T-helper 1 cell treated with Interleukin-12 subunit alpha and Interleukin-12 subunit beta and Interleukin-4 antibody, amounts not matched to agents 30 μg/mL and 1 μg/mL, for 36 hours (primary cell): Measurements from ENCODE around the gene ADGB.
"Not testable (repeated sequence)": the region's sequence is repeated elsewhere in the genome, so short reads cannot be mapped to it uniquely, and the experiment has no call there.

ENCODE experiments used
- H3K27ac Mint-ChIP-seq: one replicate; pipeline ENCODE4 v1.8.0; 2021; ENCODE audit warnings: mild to moderate bottlenecking, mixed read lengths
- H3K27me3 Mint-ChIP-seq: one replicate; pipeline ENCODE4 v1.8.0; 2021; ENCODE audit warnings: low read depth, mixed read lengths
- H3K36me3 Mint-ChIP-seq: one replicate; pipeline ENCODE4 v1.8.0; 2021; ENCODE audit warnings: low read depth, mixed read lengths
- H3K4me1 Mint-ChIP-seq: one replicate; pipeline ENCODE4 v1.8.0; 2021; ENCODE audit warnings: low read depth, mixed read lengths
- H3K4me3 Mint-ChIP-seq: one replicate; pipeline ENCODE4 v1.8.0; 2021; ENCODE audit warnings: mild to moderate bottlenecking, moderate library complexity, mixed read lengths
- H3K9me3 Mint-ChIP-seq: one replicate; pipeline ENCODE4 v1.8.0; 2021; ENCODE audit warnings: mixed read lengths

ADGB gene

DNA sequence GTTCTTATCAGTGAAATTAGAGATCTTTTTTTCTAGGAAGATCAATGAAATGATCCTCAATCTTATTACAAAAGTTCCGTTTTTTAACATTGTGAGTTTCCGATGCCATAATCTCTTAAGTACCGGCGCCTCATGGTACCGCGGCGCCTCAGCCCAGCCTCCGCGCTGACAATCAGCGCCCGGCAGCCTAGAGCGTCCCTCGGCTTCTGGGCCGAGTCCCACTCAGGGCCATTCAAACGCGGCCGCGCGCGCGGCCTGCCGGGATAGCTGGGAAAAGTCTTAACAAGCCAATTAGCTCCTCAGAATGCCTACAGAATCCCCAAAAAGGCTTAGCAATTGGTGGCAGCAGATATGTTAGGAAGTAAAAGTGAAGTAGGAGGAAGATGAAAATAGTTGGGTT lies 204.8 kb downstream of the ADGB start:
- H3K9me3 Mint-ChIP-seq: no peaks in the 10 kb centered on the region
- H3K27ac Mint-ChIP-seq: no peak overlapping the region
- H3K4me3 Mint-ChIP-seq: no peak overlapping the region
- H3K27me3 Mint-ChIP-seq: peaks cover 8% of the 10 kb centered on the region
- H3K36me3 Mint-ChIP-seq: no peaks in the 10 kb centered on the region
- H3K4me1 Mint-ChIP-seq: peaks cover 2% of the 10 kb centered on the region

DNA sequence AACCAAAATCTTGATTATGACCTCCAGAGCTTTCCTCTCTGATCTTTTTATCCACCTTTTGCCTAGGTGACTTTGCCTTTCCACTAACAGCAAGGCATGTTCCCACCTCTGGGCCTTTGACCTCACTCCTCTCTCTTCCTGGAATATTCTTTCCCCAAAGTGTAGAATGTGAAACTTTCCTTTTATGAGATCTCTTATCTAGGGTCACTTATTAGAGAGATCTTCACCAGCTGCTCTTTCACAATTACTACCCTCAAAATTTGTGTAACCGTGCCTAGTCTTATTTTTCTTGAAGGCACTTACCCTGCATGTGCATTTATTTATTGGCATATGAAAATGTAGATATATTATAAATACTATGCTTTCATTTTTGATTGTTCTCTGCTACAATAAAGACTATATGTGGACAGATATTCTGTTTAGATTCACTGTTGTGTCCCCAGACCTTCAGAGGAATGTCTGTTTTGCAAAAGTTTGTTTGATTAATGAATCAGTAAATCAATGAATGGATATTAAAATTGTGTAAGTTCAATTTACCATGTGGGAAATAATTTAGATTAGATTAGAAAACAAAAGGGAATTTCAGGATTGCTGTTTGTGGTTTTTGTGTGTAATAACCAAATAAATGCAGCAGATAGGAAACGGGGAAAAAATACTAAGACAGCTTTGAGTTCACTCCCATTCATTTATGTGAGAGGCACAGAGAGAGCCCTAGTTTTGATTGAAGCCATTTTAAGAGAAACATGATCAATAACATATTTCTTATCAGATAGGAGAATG lies 207.0 kb downstream of the ADGB start:
- no peaks in the 10 kb centered on the region for H3K36me3 Mint-ChIP-seq
- no peaks in the 10 kb centered on the region for H3K9me3 Mint-ChIP-seq
- no peak overlapping the region for H3K27ac Mint-ChIP-seq
- peaks cover 8% of the 10 kb centered on the region for H3K27me3 Mint-ChIP-seq
- H3K4me1 Mint-ChIP-seq: peaks cover 2% of the 10 kb centered on the region
- no peak overlapping the region for H3K4me3 Mint-ChIP-seq

DNA sequence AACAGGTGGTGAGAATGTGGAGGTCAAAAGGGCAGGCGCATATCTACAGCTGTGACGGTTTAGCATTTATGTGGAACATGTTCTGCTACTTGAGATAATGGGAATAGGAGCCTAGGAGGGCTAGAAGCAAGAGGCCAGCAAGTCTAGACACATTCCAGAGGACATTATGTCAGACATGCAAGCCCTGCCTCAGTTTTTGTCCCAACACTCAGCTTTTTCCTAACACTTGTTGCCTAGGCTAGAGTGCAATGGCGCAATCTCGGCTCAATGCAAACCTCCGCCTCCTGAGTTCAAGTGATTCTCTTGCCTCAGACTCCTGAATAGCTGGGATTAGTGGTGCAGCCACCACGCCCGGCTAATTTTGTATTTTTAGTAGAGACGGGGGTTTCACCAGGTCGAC lies 210.2 kb downstream of the ADGB start:
- H3K27me3 Mint-ChIP-seq, H3K4me1 Mint-ChIP-seq, H3K9me3 Mint-ChIP-seq, H3K27ac Mint-ChIP-seq, H3K4me3 Mint-ChIP-seq, H3K36me3 Mint-ChIP-seq: not testable (repeated sequence)

DNA sequence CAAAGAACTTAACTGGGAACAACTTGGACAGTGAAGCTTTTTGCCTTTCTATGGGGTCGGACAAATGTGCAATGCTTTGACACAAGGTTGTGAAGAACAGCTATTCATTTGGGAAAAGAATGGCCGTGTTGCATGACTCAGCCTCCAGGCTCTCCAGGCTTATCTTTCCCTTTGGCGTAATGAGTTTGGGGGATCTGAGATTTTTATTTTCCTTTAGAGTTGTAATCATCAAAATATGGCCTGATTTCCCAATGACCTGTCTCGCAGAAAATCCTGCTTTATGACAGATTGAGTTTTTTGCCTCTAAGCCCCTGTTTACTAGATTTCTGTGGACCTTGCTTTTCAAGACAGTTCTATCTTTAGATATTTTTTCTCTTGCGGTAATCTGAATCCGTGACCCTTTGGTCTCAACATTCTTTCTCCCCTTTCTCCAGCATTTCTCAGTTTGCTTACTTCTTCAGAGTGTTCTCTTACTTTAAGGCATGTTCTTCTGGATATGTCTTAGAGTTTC lies 214.1 kb downstream of the ADGB start:
- not testable (repeated sequence) for H3K9me3 Mint-ChIP-seq, H3K4me1 Mint-ChIP-seq, H3K4me3 Mint-ChIP-seq, H3K27me3 Mint-ChIP-seq, H3K36me3 Mint-ChIP-seq, H3K27ac Mint-ChIP-seq

DNA sequence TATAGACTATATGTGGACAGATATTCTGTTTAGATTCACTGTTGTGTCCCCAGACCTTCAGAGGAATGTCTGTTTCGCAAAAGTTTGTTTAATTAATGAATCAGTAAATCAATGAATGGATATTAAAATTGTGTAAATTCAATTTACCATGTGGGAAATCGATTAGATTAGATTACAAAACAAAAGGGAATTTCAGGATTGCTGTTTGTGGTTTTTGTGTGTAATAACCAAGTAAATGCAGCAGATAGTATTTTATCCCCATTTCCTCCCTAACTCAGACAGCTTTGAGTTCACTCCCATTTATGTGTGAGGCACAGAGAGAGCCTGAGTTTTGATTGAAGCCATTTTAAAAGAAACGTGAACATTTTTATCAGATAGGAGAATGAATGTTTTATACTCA lies 214.8 kb downstream of the ADGB start:
- H3K27me3 Mint-ChIP-seq: no peaks in the 10 kb centered on the region
- H3K4me1 Mint-ChIP-seq: no peaks in the 10 kb centered on the region
- no peaks in the 10 kb centered on the region for H3K9me3 Mint-ChIP-seq
- H3K27ac Mint-ChIP-seq: no peak overlapping the region
- H3K36me3 Mint-ChIP-seq: no peaks in the 10 kb centered on the region
- H3K4me3 Mint-ChIP-seq: no peak overlapping the region

DNA sequence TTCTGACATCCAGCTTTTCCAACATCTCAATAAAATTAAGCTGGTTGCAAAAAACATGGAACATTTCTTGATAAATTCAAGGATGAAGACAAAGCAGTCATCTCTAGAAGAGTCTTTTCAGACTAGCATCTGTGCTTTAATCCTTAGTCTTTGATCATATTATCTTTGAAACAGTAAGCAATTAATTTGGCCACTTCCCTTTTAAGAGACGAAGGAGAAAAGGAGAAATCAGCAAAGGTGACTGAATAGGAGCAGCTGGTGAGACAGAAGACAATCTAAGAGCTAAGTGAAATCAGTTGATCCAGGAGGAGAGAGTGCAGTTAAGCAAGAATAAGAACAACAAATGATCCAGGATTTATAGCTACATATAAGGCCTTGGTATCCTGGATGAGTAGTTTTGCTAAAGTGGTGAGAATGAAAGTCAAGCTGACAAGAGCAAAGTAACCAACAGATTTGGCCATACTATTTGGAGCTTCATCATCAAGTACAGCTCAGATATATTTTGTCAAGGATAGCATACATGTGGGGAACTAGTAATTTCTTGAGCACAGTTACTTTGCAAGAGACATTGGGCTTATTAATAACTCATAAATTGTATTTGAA lies 215.5 kb downstream of the ADGB start:
- Mint-ChIP-seq H3K9me3 (no peaks in the 10 kb centered on the region), H3K4me3 (no peak overlapping the region), H3K27ac (no peak overlapping the region), H3K27me3 (no peaks in the 10 kb centered on the region), H3K36me3 (no peaks in the 10 kb centered on the region), H3K4me1 (no peaks in the 10 kb centered on the region)

DNA sequence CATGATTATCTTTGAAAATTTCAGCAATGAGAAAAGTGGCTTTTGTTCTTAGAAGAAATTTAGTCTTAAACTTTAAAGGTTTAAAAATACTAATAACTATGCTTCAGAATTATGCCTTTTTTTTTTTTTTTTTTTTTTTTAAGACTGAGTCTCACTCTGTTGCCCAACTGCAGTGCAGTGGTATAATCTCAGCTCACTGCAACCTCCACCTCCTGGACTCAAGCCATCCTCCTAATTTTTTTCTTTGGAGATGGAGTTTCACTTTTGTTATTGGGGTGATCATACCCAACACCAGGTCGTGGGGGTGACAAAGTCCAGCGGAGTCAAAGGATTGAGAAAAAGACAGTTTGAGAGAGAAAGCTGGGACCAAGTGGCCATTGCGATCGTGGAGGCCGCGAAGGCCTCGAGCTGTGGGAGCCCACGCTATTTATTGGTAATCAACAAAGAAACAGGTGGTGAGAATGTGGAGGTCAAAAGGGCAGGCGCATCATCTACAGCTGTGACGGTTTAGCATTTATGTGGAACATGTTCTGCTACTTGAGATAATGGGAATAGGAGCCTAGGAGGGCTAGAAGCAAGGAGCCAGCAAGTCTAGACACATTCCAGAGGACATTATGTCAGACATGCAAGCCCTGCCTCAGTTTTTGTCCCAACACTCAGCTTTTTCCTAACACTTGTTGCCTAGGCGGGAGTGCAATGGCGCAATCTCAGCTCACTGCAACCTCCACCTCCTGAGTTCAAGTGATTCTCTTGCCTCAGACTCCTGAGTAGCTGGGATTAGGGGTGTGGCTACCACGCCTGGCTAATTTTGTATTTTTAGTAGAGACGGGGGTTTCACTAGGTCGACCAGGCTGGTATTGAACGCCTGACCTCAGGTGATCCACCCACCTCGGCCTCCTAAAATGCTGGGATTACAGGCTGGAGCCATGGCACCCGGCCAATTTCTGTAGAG lies 217.0 kb downstream of the ADGB start:
- H3K27me3 Mint-ChIP-seq, H3K36me3 Mint-ChIP-seq, H3K27ac Mint-ChIP-seq, H3K4me1 Mint-ChIP-seq, H3K9me3 Mint-ChIP-seq, H3K4me3 Mint-ChIP-seq: not testable (repeated sequence)

DNA sequence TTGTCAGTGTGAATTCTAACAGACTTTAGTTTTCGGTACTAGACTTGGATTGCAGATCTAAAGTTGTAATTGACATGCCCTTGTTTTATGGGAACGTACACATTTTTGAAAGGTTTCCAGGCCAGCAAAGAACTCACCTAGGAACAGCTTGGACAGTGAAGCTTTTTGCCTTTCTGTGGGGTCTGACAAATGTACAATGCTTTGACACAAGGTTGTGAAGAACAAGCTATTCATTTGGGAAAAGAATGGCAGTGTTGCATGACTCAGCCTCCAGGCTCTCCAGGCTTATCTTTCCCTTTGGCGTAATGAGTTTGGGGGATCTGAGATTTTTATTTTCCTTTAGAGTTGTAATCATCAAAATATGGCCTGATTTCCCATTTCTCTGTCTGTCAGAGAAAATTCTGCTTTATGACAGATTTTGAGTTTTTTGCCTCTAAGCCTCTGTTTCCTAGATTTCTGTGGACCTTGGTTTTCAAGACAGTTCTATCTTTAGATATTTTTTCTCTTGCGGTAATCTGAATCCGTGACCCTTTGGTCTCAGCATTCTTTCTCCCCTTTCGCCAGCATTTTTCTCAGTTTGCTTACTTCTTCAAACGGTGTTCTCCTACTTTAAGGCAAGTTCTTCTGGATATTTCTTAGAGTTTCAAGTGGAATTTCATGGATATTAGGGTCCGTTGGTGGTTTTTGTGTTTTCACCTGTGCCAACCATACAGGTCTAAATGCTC lies 221.0 kb downstream of the ADGB start:
- Mint-ChIP-seq H3K9me3 (no peaks in the 10 kb centered on the region), H3K4me1 (no peaks in the 10 kb centered on the region), H3K4me3 (no peak overlapping the region), H3K27me3 (no peaks in the 10 kb centered on the region), H3K27ac (no peak overlapping the region), H3K36me3 (no peaks in the 10 kb centered on the region)

DNA sequence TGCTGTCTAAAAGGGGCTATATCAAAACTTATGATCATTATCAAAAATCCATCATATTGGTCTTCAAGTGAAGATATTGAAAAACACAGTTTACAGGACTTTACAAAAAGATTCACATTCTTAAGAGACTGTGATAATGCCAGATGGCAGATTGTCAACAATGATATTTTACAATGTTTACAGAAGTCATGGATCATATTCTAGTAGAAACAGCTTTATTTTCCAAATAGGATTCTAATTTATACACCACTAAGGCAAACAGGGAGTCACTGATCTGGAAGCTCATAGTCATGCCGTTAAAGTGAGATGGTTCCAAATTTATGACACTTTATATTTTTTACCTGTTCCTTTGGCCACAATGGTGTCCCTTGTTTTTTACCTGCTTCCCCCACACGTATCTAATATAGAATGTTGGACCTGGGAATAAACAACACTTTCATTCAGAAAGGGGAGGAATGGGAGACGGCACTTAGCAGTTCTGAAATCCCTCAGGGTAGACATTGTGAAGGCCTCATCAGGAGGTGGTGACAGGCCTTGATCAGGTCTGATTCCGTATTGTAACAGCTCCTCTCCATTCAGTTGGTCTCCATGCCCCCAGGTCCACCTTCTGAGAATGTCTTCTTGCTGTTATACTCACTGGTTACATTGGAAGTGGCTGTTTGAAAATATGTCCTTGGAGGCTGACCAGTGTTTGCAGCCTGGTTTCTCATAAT lies 228.6 kb downstream of the ADGB start:
- H3K9me3 Mint-ChIP-seq: no peaks in the 10 kb centered on the region
- H3K36me3 Mint-ChIP-seq: no peaks in the 10 kb centered on the region
- H3K27ac Mint-ChIP-seq: no peak overlapping the region
- H3K4me3 Mint-ChIP-seq: no peak overlapping the region
- no peaks in the 10 kb centered on the region for H3K27me3 Mint-ChIP-seq
- no peaks in the 10 kb centered on the region for H3K4me1 Mint-ChIP-seq

DNA sequence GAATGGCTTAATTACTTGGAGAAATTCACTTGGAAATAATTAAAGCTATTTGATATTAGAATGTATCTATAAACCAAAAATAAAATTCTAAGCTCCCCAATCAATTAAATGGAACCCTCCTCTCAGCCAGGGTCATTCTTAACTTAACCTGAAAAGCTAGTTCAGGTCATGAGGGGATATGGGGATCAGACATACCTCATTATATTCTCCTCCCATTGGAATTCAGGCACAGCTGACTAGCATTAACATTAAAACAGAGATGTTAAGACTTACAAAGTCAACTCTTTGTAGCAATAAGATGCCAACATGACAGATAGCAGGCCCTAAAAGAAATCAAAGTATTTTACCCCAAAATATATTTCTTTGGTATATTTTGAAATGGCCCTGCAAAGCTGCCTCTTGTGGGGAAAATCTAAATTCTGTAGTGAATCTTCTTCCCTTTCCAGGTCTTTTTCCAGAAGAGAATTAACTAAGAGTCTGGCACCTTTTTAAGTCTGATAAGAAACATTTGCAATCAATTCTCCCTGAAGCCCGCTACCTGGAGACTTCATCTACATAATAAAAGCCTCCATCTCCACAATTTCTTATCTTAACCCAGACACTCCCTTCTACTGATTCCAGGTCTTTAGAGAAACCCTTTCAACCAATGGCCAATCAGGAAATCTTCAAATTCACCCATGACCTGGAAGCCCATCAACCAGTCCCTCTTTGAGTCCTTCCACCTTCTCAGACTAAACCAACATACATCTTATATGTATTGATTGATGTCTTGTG lies 231.2 kb downstream of the ADGB start:
- no peak overlapping the region for H3K27ac Mint-ChIP-seq
- no peaks in the 10 kb centered on the region for H3K4me1 Mint-ChIP-seq

DNA sequence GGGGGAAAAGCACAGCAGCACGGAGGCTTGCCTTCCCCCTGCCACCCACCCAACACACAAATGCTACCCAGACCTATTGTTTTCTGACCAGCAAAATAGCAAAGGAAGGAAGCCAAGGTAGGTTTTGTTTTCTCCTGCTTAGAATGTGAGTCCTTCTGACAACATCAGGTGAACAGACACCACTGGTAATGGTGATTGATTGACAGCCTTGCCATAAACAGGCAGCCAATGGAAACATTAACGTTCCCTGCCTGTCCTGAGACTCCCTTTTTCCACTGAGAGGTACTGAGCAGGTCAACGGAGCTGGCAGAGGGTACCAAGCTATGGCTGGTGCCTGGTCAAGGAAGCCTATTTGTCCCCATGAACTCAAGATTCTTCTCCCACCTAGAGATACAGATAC lies 234.4 kb downstream of the ADGB start:
- Mint-ChIP-seq H3K9me3 (no peaks in the 10 kb centered on the region), H3K36me3 (no peaks in the 10 kb centered on the region), H3K27me3 (no peaks in the 10 kb centered on the region), H3K4me3 (no peak overlapping the region), H3K27ac (no peak overlapping the region), H3K4me1 (no peaks in the 10 kb centered on the region)

More for the DNA sequence above, 231.2 kb downstream of the ADGB start:
- Mint-ChIP-seq H3K9me3 (no peaks in the 10 kb centered on the region), H3K36me3 (no peaks in the 10 kb centered on the region), H3K27me3 (no peaks in the 10 kb centered on the region), H3K4me3 (no peak overlapping the region)

DNA sequence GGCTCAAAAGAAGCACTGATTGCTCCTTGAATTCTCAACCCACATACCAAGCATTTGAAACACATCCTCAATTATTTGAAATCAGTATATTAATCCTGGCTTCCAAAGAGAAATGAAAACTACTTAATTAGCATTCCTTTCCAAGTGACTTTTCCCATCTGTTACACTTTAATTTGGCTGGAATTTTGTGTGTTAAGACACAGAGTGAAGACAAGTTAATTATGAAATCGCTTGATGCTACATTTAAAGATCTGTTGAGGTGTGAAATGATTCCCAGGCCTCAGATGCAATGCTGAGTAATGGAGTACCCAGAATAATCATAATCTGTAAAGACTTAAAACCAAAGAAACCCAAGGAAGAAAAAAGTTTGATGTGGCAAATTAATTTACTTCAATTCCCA lies 241.4 kb downstream of the ADGB start:
- Mint-ChIP-seq H3K27ac (no peak overlapping the region), H3K9me3 (peaks cover 8% of the 10 kb centered on the region), H3K27me3 (no peaks in the 10 kb centered on the region), H3K36me3 (peaks cover 2% of the 10 kb centered on the region), H3K4me1 (no peaks in the 10 kb centered on the region), H3K4me3 (no peak overlapping the region)

DNA sequence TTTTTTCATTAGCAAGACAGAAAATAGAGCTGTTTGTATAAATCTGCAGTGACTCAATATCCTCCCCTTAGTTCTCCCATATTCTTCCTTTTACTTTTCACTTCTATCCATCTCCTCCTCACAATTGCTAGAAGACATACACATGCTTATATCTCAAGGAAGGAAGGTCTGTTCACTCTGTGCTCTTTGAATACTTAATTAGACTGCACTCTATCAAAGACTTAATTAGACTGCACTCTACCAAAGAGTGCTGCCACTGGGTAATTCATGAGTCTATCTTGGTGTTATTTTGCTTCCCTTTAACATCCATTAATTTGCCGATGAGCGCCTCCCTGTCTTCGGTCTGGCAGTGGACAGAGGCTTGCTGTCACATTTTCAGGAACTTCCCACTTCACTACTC lies 241.9 kb downstream of the ADGB start:
- Mint-ChIP-seq H3K9me3 (peaks cover 10% of the 10 kb centered on the region), H3K4me3 (no peak overlapping the region), H3K27me3 (no peaks in the 10 kb centered on the region), H3K27ac (no peak overlapping the region), H3K4me1 (no peaks in the 10 kb centered on the region), H3K36me3 (peaks cover 2% of the 10 kb centered on the region)
